Keratinocyte (primary cell): ENCODE results near the gene ATG4A.

Experiments used
- CTCF ChIP-seq, 3 experiments: IDR thresholded peaks in 1 of 3; conservative IDR thresholded peaks in 1 of 3; optimal IDR thresholded peaks in 1 of 3; 2 replicates in 2 of 3; 3 replicates in 1 of 3; pipeline versions ENCODE3 to v1.5.1; 2011; ENCODE audit warnings: low read length in 3 of 3, mild to moderate bottlenecking in 3 of 3, moderate library complexity in 2 of 3, control low read depth in 1 of 3, inconsistent platforms in 1 of 3; ENCODE audit not compliant: insufficient read depth in 2 of 3; ENCODE audit errors: extremely low read depth in 1 of 3
- EZH2 ChIP-seq: IDR thresholded peaks from one replicate; pipeline ENCODE4 v1.6.1; 2012; ENCODE audit warnings: inconsistent platforms, mild to moderate bottlenecking, low read length, moderate library complexity

- TF ChIP-seq CTCF (optimal IDR thresholded peaks at IDR 0.05 in 1 of 3, IDR thresholded peaks at IDR 0.05 in 1 of 3, conservative IDR thresholded peaks at IDR 0.05 in 1 of 3; ENCODE audit: extremely low read depth in 1 of 3, insufficient read depth in 2 of 3, low read length in 3 of 3) (no peak), EZH2 (no peak)
Measured at GRCh38 chrX:108173874-108174273, 82.3 kb downstream of the ATG4A start.
